HepG2 (cell line): ENCODE measurements around the gene CELF6. TPM values are rescaled to one million over a fixed set of nuclear protein-coding genes. Genes with fewer than 3 reads are reported as not detected.

ENCODE experiments used
- ATAC-seq: fragments of 200-7000 bp; cut with Tn5 transposase; 3 replicates; pipeline ENCODE4 v1.9.1; 2020; ENCODE audit warnings: mild to moderate bottlenecking, moderate library complexity
- BruUV-seq: library from RNA; stranded (reverse); fragments of 400-500 nt; replicated peaks from 2 replicates; lab custom pipeline; 2021; lab: Mats Ljungman, UMichigan
- CTCF ChIA-PET: fragments of 300-600 bp; formaldehyde crosslinking; extraction: SDS; loops from one replicate; lab custom pipeline; 2021; ENCODE audit warnings: low total read pairs, inconsistent platforms, low intra/inter-chr PET ratio; lab: Yijun Ruan, JAX
- POLR2A ChIA-PET: fragments of 350-600 bp; sonication (Branson Sonifier 250); formaldehyde crosslinking; loops from one replicate; lab custom pipeline; 2020; ENCODE audit warnings: antibody characterized with exemption, inconsistent platforms; lab: Yijun Ruan, JAX
- DNase-seq: peaks from one replicate; pipeline ENCODE4 v3.0.0-alpha.2; 2015; ENCODE audit warnings: low spot score
- FAIRE-seq: peaks from 3 replicates; lab custom pipeline; 2011; peaks lifted over from hg19 to GRCh38; lab: Jason Lieb, UNC
- H2AFZ ChIP-seq: one replicate; pipeline ENCODE4 v1.6.1; 2011; ENCODE audit warnings: low read length, inconsistent platforms
- H3K27ac ChIP-seq: fragments of 300-600 bp; 3 replicates; pipeline ENCODE4 v1.8.0; 2011; ENCODE audit warnings: mixed run types, mild to moderate bottlenecking, mixed read lengths, low read length, inconsistent platforms; ENCODE audit not compliant: insufficient read depth; ENCODE audit errors: extremely low read length
- H3K27me3 ChIP-seq, 2 experiments: fragments of 200-600 bp in 1 of 2; 2 replicates in 1 of 2; 3 replicates in 1 of 2; pipeline versions ENCODE4 v1.6.0 to v1.8.0; 2011; ENCODE audit warnings: low read length in 2 of 2, mild to moderate bottlenecking in 2 of 2, moderate library complexity in 2 of 2, inconsistent platforms in 1 of 2; ENCODE audit not compliant: insufficient read depth in 2 of 2, control insufficient read depth in 1 of 2
- H3K36me3 ChIP-seq, 2 experiments: fragments of 200-600 bp in 1 of 2; replicated peaks in 1 of 2; 2 replicates in 1 of 2; 3 replicates in 1 of 2; pipeline versions ENCODE4 v1.5.1 to v1.8.0; 2011; ENCODE audit warnings: low read length in 2 of 2, inconsistent platforms in 1 of 2; ENCODE audit not compliant: insufficient read depth in 2 of 2, control insufficient read depth in 1 of 2
- H3K4me1 ChIP-seq: 2 replicates; pipeline ENCODE4 v1.5.1; 2012; ENCODE audit warnings: low read length, inconsistent platforms; ENCODE audit not compliant: insufficient read depth
- H3K4me2 ChIP-seq: 2 replicates; pipeline ENCODE4 v1.6.0; 2011; ENCODE audit warnings: low read depth, low read length, inconsistent platforms
- H3K4me3 ChIP-seq, 3 experiments: fragments of 200-600 bp in 1 of 3; sonication (generic), shearing (Covaris generic) in 1 of 3; replicated peaks in 1 of 3; 2 replicates each; pipeline ENCODE4 v1.5.1; 2011 to 2016; ENCODE audit warnings: low read length in 3 of 3, inconsistent platforms in 2 of 3, low read depth in 2 of 3, mild to moderate bottlenecking in 2 of 3, control low read depth in 1 of 3, mixed read lengths in 1 of 3; ENCODE audit not compliant: insufficient read depth in 1 of 3
- H3K79me2 ChIP-seq: one replicate; pipeline ENCODE4 v1.6.1; 2011; ENCODE audit warnings: low read length, inconsistent platforms; ENCODE audit not compliant: insufficient read depth
- H3K9ac ChIP-seq: 2 replicates; pipeline ENCODE4 v1.6.0; 2011; ENCODE audit warnings: mild to moderate bottlenecking, low read depth, low read length, inconsistent platforms; ENCODE audit not compliant: insufficient read depth
- H3K9me3 ChIP-seq: 2 replicates; pipeline ENCODE4 v1.5.1; 2012; ENCODE audit warnings: mild to moderate bottlenecking, low read length
- H4K20me1 ChIP-seq: 2 replicates; pipeline ENCODE4 v1.6.0; 2011; ENCODE audit warnings: inconsistent platforms, mild to moderate bottlenecking, low read length, moderate library complexity; ENCODE audit not compliant: insufficient read depth
- CTCF ChIP-seq: sonication (generic); formaldehyde crosslinking; IDR thresholded peaks from 2 replicates; pipeline ENCODE4 v1.5.0; 2020; ENCODE audit warnings: mild to moderate bottlenecking, missing genetic modification reagents, moderate library complexity
- KLF9 ChIP-seq: IDR thresholded peaks from 2 replicates; pipeline ENCODE4 v1.6.1; 2016; ENCODE audit warnings: low read depth
- MIXL1 ChIP-seq: IDR thresholded peaks from 2 replicates; pipeline ENCODE4 v1.6.1; 2016
- RAD21 ChIP-seq: fragments of 450-650 bp; formaldehyde crosslinking; IDR thresholded peaks from 2 replicates; pipeline ENCODE4 v1.5.0; 2020; ENCODE audit warnings: mild to moderate bottlenecking
- SMC3 ChIP-seq: IDR thresholded peaks from 2 replicates; pipeline ENCODE4 v1.6.1; 2011; ENCODE audit warnings: low read length, improper control_type of control experiment
- STAG1 ChIP-seq: sonication (generic); formaldehyde crosslinking; IDR thresholded peaks from 2 replicates; pipeline ENCODE4 v1.4.0; 2020; ENCODE audit warnings: missing genetic modification reagents
- TAF1 ChIP-seq: sonication (generic); formaldehyde crosslinking; IDR thresholded peaks from 2 replicates; pipeline ENCODE4 v1.4.0; 2020; ENCODE audit warnings: missing genetic modification reagents
- WGBS: methylation state at CpG from one replicate; pipeline ENCODE4 v1.1.6; 2017; ENCODE audit warnings: low lambda C conversion rate; 5-methylcytosine and 5-hydroxymethylcytosine counted together
- in situ Hi-C: cut with HindIII; loops from 2 replicates; pipeline ENCODE4 v1.10.0; 2017; ENCODE audit warnings: low pct_unique_long_range_greater_than_20kb; ENCODE audit not compliant: extremely low pct_ligation_motif_present
- intact Hi-C: fragments of 100-400 bp; cut with micrococcal nuclease; formaldehyde crosslinking; loops from one replicate; pipeline ENCODE4 v1.10.0; 2022; ENCODE audit not compliant: unreplicated experiment
- polyA plus RNA-seq, 8 experiments: library from polyadenylated mRNA; depleted of rRNA in 3 of 8; stranded (reverse) in 7 of 8; unstranded in 1 of 8; fragments of >200 nt; fragmentation: Illumina TruSeq in 4 of 8; extraction: Trizol in 4 of 8; gene quantifications; 2 replicates each; pipeline versions ENCODE4 v1.2.1 to v1.2.3, GENCODE V29; 2011 to 2016; ENCODE audit warnings: low read depth in 4 of 8, missing spikeins in 1 of 8, mixed read lengths in 1 of 8; ENCODE audit not compliant: insufficient read depth in 1 of 8
- total RNA-seq, 5 experiments: library from RNA; depleted of rRNA; stranded (reverse); fragments of >200 nt; fragmentation: Illumina TruSeq; extraction: Trizol; gene quantifications; 2 replicates each; pipeline ENCODE4 v1.2.3, GENCODE V29; 2016; ENCODE audit warnings: low read depth in 1 of 5

The CELF6 gene
- total and polyA plus RNA-seq, 2 of the 13 experiments (the other 11 are each of a cell fraction or from before 2014, with no cell fraction given): 0.49 to 0.94 TPM

- intact Hi-C loops (loop anchor here (1.0 to 2.0 kb wide), 2 partner anchors 55 to 87 kb away; partner anchors contain the start of gene PKM), in situ Hi-C loops (loop anchor here (5.0 kb wide), 1 partner anchor 84 kb away; no protein-coding TSS in a partner anchor)
- peaks cover 21% of the 10 kb centered on the region for H3K4me1 ChIP-seq
- no peaks in the 10 kb centered on the region for H3K79me2 ChIP-seq
- CTCF ChIA-PET: interaction anchor here (2.9 kb wide), 1 partner anchor 86 kb away, joined by 35 read pairs; no protein-coding TSS in a partner anchor
- H3K4me2 ChIP-seq: no peak overlapping the region
- no peak overlapping the region for H2AFZ ChIP-seq
- H3K27ac ChIP-seq: no peak overlapping the region
- ATAC-seq (peak; percentile 77), DNase-seq (peak; percentile 28), FAIRE-seq (peak; percentile 8)
- POLR2A ChIA-PET: no interaction called here
- no peaks in the 10 kb centered on the region for H3K9me3 ChIP-seq
- no peak overlapping the region for H3K9ac ChIP-seq
- 61% methylated on average over 10 of the region's 10 CpGs for WGBS
- no TSS peak for BruUV-seq
- no peaks in the 10 kb centered on the region for H3K36me3 ChIP-seq
- TF ChIP-seq CTCF (CRISPR knock-in tag) (peak; percentile 61), RAD21 (CRISPR knock-in tag) (peak; percentile 30; the same call in 1 of the 2 replicates), STAG1 (CRISPR knock-in tag) (peak; percentile 64), SMC3 (peak; percentile 63), TAF1 (no peak), MIXL1 (CRISPR knock-in tag) (no peak), KLF9 (CRISPR knock-in tag) (no peak)
- H3K4me3 ChIP-seq: no peak overlapping the region
- H3K27me3 ChIP-seq: no peaks in the 10 kb centered on the region
- H4K20me1 ChIP-seq: no peaks in the 10 kb centered on the region
Measured at GRCh38 chr15:72285927-72286516, 33.9 kb downstream of the CELF6 start.
